OCI-LY7 (cell line): ENCODE results near the gene COL23A1. TPM values are rescaled to one million over a fixed set of nuclear protein-coding genes. Genes with fewer than 3 reads are reported as not detected.

Experiments
- BruUV-seq: library from RNA; stranded (reverse); fragments of 400-500 nt; replicated peaks from 2 replicates; lab custom pipeline; 2021; lab: Mats Ljungman, UMichigan
- CTCF ChIA-PET: fragments of 300-600 bp; sonication (Branson Sonifier 250); formaldehyde crosslinking; loops from one replicate; lab custom pipeline; 2022; ENCODE audit warnings: antibody characterized with exemption; ENCODE audit not compliant: unreplicated experiment; lab: Charles Lee
- POLR2A ChIA-PET: fragments of 300-600 bp; sonication (Branson Sonifier 250); formaldehyde crosslinking; loops from one replicate; lab custom pipeline; 2022; ENCODE audit warnings: antibody characterized with exemption; lab: Charles Lee
- DNase-seq: peaks from one replicate; pipeline ENCODE4 v3.0.0-alpha.2; 2015; ENCODE audit warnings: low spot score
- H2AFZ ChIP-seq: fragments of 200-600 bp; sonication (generic), shearing (Covaris generic); 2 replicates; pipeline ENCODE4 v1.6.1; 2014; ENCODE audit warnings: mild to moderate bottlenecking, antibody characterized with exemption, low read length, moderate library complexity
- H3K27ac ChIP-seq: fragments of 200-600 bp; sonication (generic); 2 replicates; pipeline ENCODE4 v1.5.1; 2014; ENCODE audit warnings: mixed run types, low read depth, mild to moderate bottlenecking, moderate library complexity, low read length, inconsistent platforms; ENCODE audit not compliant: poor library complexity, severe bottlenecking
- H3K36me3 ChIP-seq: fragments of 200-600 bp; sonication (generic); 2 replicates; pipeline ENCODE4 v1.6.1; 2014; ENCODE audit warnings: mild to moderate bottlenecking, antibody characterized with exemption, low read length, moderate library complexity, mixed read lengths; ENCODE audit not compliant: insufficient read depth
- H3K4me1 ChIP-seq: fragments of 200-600 bp; sonication (generic); 2 replicates; pipeline ENCODE4 v1.5.1; 2014; ENCODE audit warnings: mild to moderate bottlenecking, low read length; ENCODE audit not compliant: insufficient read depth, poor library complexity, severe bottlenecking
- H3K4me2 ChIP-seq: fragments of 200-600 bp; sonication (generic); 2 replicates; pipeline ENCODE4 v1.6.1; 2014; ENCODE audit warnings: mild to moderate bottlenecking, low read length
- H3K4me3 ChIP-seq: fragments of 200-600 bp; sonication (generic); 2 replicates; pipeline ENCODE4 v1.5.1; 2014; ENCODE audit warnings: mild to moderate bottlenecking, low read depth, low read length; ENCODE audit not compliant: poor library complexity, severe bottlenecking
- H3K79me2 ChIP-seq: fragments of 200-600 bp; sonication (generic); 2 replicates; pipeline ENCODE4 v1.6.1; 2016; ENCODE audit warnings: low read depth, mild to moderate bottlenecking, low read length, moderate library complexity, mixed read lengths; ENCODE audit not compliant: insufficient read depth
- H3K9me2 ChIP-seq: fragments of 200-600 bp; sonication (generic); 2 replicates; pipeline ENCODE4 v1.6.1; 2016; ENCODE audit warnings: mild to moderate bottlenecking, low read length, mixed read lengths; ENCODE audit not compliant: insufficient read depth
- H3K9me3 ChIP-seq: fragments of 200-600 bp; sonication (generic); 2 replicates; pipeline ENCODE4 v1.6.1; 2014; ENCODE audit warnings: mild to moderate bottlenecking, mixed run types, low read length, mixed read lengths
- H4K20me1 ChIP-seq: fragments of 200-600 bp; sonication (generic); 2 replicates; pipeline ENCODE4 v1.6.1; 2014; ENCODE audit warnings: mild to moderate bottlenecking, antibody characterized with exemption, low read length, moderate library complexity, mixed read lengths; ENCODE audit not compliant: insufficient read depth
- EZH2phosphoT487 ChIP-seq: fragments of 200-600 bp; sonication (generic); IDR thresholded peaks from 2 replicates; pipeline ENCODE4 v1.6.1; 2018; ENCODE audit warnings: low read depth, borderline replicate concordance, mild to moderate bottlenecking, mixed run types, antibody characterized with exemption, low read length, moderate library complexity, mixed read lengths
- intact Hi-C: fragments of 100-400 bp; cut with micrococcal nuclease; formaldehyde crosslinking; loops from one replicate; pipeline ENCODE4 v1.10.0; 2022; ENCODE audit not compliant: unreplicated experiment
- total RNA-seq, 2 experiments: library from RNA; depleted of rRNA in 1 of 2; stranded (reverse); fragments of >200 nt in 1 of 2; shearing (Covaris generic) in 1 of 2; gene quantifications; 2 replicates each; pipeline ENCODE4 v1.2.3, GENCODE V29; 2014 to 2022
- TF ChIP-seq, protein P1 (sequence below): fragments of 200-600 bp; sonication (generic); conservative IDR thresholded peaks from 2 replicates; pipeline ENCODE4 v1.5.1; 2014; ENCODE audit warnings: mild to moderate bottlenecking, antibody characterized with exemption, low read length, moderate library complexity, mixed read lengths

The COL23A1 gene
- total RNA-seq, 2 experiments from 2014 or later = 0.53 TPM; not detected in 1

DNA sequence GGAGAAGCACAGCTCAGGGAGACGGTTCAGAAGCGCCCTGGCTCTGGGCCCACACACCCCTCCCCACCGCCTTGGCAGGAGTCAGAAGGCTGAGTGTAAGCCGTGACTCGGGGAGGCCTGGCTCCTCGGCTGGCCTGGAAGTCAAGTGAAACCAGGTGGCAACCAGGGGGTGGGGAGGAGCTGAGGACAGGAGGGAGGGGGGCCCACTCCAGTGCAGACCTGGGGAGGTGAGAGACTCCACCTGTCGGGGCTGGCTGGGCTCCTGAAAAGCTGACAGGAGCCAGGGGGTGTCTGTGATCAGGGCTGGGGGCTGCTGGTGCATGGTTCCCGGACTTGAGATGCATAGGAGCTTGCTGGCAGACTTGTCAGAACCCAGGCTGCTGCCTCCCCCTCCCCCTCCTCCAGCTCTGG is 207.4 kb downstream of the COL23A1 start:
- H3K4me1 ChIP-seq = no peaks in the 10 kb centered on the region
- intact Hi-C loops = no loop called here
- H4K20me1 ChIP-seq = no peaks in the 10 kb centered on the region
- no peak overlapping the region for H2AFZ ChIP-seq
- CTCF ChIA-PET = no interaction called here
- H3K79me2 ChIP-seq = no peaks in the 10 kb centered on the region
- BruUV-seq = no TSS peak
- no peak overlapping the region for H3K27ac ChIP-seq
- no peak overlapping the region for H3K4me2 ChIP-seq
- no peaks in the 10 kb centered on the region for H3K9me3 ChIP-seq
- H3K9me2 ChIP-seq = no peaks in the 10 kb centered on the region
- H3K4me3 ChIP-seq = no peak overlapping the region
- H3K36me3 ChIP-seq = no peaks in the 10 kb centered on the region
- POLR2A ChIA-PET = no interaction called here
- TF ChIP-seq, protein P1, sequence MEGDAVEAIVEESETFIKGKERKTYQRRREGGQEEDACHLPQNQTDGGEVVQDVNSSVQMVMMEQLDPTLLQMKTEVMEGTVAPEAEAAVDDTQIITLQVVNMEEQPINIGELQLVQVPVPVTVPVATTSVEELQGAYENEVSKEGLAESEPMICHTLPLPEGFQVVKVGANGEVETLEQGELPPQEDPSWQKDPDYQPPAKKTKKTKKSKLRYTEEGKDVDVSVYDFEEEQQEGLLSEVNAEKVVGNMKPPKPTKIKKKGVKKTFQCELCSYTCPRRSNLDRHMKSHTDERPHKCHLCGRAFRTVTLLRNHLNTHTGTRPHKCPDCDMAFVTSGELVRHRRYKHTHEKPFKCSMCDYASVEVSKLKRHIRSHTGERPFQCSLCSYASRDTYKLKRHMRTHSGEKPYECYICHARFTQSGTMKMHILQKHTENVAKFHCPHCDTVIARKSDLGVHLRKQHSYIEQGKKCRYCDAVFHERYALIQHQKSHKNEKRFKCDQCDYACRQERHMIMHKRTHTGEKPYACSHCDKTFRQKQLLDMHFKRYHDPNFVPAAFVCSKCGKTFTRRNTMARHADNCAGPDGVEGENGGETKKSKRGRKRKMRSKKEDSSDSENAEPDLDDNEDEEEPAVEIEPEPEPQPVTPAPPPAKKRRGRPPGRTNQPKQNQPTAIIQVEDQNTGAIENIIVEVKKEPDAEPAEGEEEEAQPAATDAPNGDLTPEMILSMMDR = no peak
- TF ChIP-seq EZH2phosphoT487 = no peak
- DNase-seq = no peak

- no peak for DNase-seq
- POLR2A ChIA-PET = no interaction called here
Measured at GRCh38 chr5:178381921-178382695, 208.1 kb downstream of the COL23A1 start.

More at GRCh38 chr5:178381921-178382695, 208.1 kb downstream of the COL23A1 start:
- no peaks in the 10 kb centered on the region for H3K9me3 ChIP-seq
- intact Hi-C loops = no loop called here
- no peaks in the 10 kb centered on the region for H3K36me3 ChIP-seq
- H3K4me2 ChIP-seq = no peak overlapping the region
- TF ChIP-seq, protein P1 = no peak
- no peak overlapping the region for H2AFZ ChIP-seq
- H4K20me1 ChIP-seq = no peaks in the 10 kb centered on the region
- CTCF ChIA-PET = interaction anchor here (0.6 kb wide), 1 partner anchor 940 kb away, joined by 4 read pairs; no protein-coding TSS in a partner anchor
- H3K27ac ChIP-seq = no peak overlapping the region
- H3K79me2 ChIP-seq = no peaks in the 10 kb centered on the region
- H3K4me3 ChIP-seq = no peak overlapping the region
- no TSS peak for BruUV-seq
- H3K9me2 ChIP-seq = no peaks in the 10 kb centered on the region
- H3K4me1 ChIP-seq = no peaks in the 10 kb centered on the region
